Activated naive CD8-positive, alpha-beta T cell (primary cell): Measurements from ENCODE around the gene ZNF761.
"Not testable (repeated sequence)": the region's sequence is repeated elsewhere in the genome, so short reads cannot be mapped to it uniquely, and the experiment has no call there.

Experiments
- H3K27ac Mint-ChIP-seq: one replicate; pipeline ENCODE4 v1.8.0; 2021; ENCODE audit warnings: mixed read lengths
- H3K27me3 Mint-ChIP-seq: one replicate; pipeline ENCODE4 v1.8.0; 2021; ENCODE audit warnings: mixed read lengths
- H3K36me3 Mint-ChIP-seq: one replicate; pipeline ENCODE4 v1.8.0; 2021; ENCODE audit warnings: mixed read lengths
- H3K4me1 Mint-ChIP-seq: one replicate; pipeline ENCODE4 v1.8.0; 2021; ENCODE audit warnings: low read depth, mixed read lengths
- H3K4me3 Mint-ChIP-seq: one replicate; pipeline ENCODE4 v1.8.0; 2021; ENCODE audit warnings: mild to moderate bottlenecking, mixed read lengths
- H3K9me3 Mint-ChIP-seq: one replicate; pipeline ENCODE4 v1.8.0; 2021; ENCODE audit warnings: low read depth, mixed read lengths

Gene ZNF761

GRCh38 chr19:53431399-53432087 lies at the start of gene ZNF761:
Gene ZNF761, plus strand, starts transcription at chr19:53431984. Its CDS starts 15,285 bp downstream, at chr19:53447269.
- Mint-ChIP-seq H3K9me3 (peaks cover 4% of the 10 kb centered on the region), H3K4me3 (peak within 1 kb of the TSS; percentile 97), H3K36me3 (peaks cover 28% of the 10 kb centered on the region), H3K27me3 (no peaks in the 10 kb centered on the region), H3K27ac (peak within 1 kb of the TSS; percentile 95), H3K4me1 (peaks cover 31% of the 10 kb centered on the region)

GRCh38 chr19:53388168-53388567 lies 43.6 kb upstream of the ZNF761 start:
- Mint-ChIP-seq H3K4me1 (no peaks in the 10 kb centered on the region), H3K27ac (no peak overlapping the region), H3K27me3 (no peaks in the 10 kb centered on the region), H3K36me3 (peaks cover 40% of the 10 kb centered on the region), H3K9me3 (peaks cover 32% of the 10 kb centered on the region), H3K4me3 (no peak overlapping the region)

GRCh38 chr19:53388904-53389303 lies 42.9 kb upstream of the ZNF761 start:
- Mint-ChIP-seq H3K27me3 (no peaks in the 10 kb centered on the region), H3K36me3 (peaks cover 39% of the 10 kb centered on the region), H3K4me3 (no peak overlapping the region), H3K9me3 (peaks cover 26% of the 10 kb centered on the region), H3K27ac (no peak overlapping the region), H3K4me1 (no peaks in the 10 kb centered on the region)

- Mint-ChIP-seq H3K27me3 (no peaks in the 10 kb centered on the region), H3K4me3 (no peak overlapping the region), H3K4me1 (peaks cover 1% of the 10 kb centered on the region), H3K9me3 (peaks cover 24% of the 10 kb centered on the region), H3K27ac (no peak overlapping the region), H3K36me3 (peaks cover 35% of the 10 kb centered on the region)
Observed at GRCh38 chr19:53389571-53389970, 42.2 kb upstream of the ZNF761 start.

GRCh38 chr19:53389978-53390377 lies 41.8 kb upstream of the ZNF761 start:
- Mint-ChIP-seq H3K4me3 (no peak overlapping the region), H3K27me3 (no peaks in the 10 kb centered on the region), H3K4me1 (peaks cover 4% of the 10 kb centered on the region), H3K27ac (no peak overlapping the region), H3K36me3 (peaks cover 31% of the 10 kb centered on the region), H3K9me3 (peaks cover 20% of the 10 kb centered on the region)

- peaks cover 25% of the 10 kb centered on the region for H3K4me1 Mint-ChIP-seq
- no peaks in the 10 kb centered on the region for H3K27me3 Mint-ChIP-seq
- H3K36me3 Mint-ChIP-seq = peaks cover 17% of the 10 kb centered on the region
- peaks cover 8% of the 10 kb centered on the region for H3K9me3 Mint-ChIP-seq
- peak overlapping the region; percentile 91 for H3K4me3 Mint-ChIP-seq
- H3K27ac Mint-ChIP-seq = no peak overlapping the region
Observed at GRCh38 chr19:53394522-53394973, 37.2 kb upstream of the ZNF761 start.

- Mint-ChIP-seq H3K4me3 (peak within 1 kb of the TSS; percentile 91), H3K27me3 (no peaks in the 10 kb centered on the region), H3K36me3 (peaks cover 19% of the 10 kb centered on the region), H3K4me1 (peaks cover 27% of the 10 kb centered on the region), H3K9me3 (peaks cover 7% of the 10 kb centered on the region), H3K27ac (peak within 1 kb of the TSS; percentile 90)
Observed at GRCh38 chr19:53394974-53395839, 36.6 kb upstream of the ZNF761 start, which contains the start of gene ZNF765. Gene ZNF765, plus strand, starts transcription at chr19:53395149. Its CDS starts 2,867 bp downstream, at chr19:53398016.

GRCh38 chr19:53395840-53396524 lies 35.8 kb upstream of the ZNF761 start:
- peaks cover 29% of the 10 kb centered on the region for H3K4me1 Mint-ChIP-seq
- H3K27ac Mint-ChIP-seq = peak overlapping the region; percentile 90
- H3K9me3 Mint-ChIP-seq, H3K27me3 Mint-ChIP-seq: not testable (repeated sequence)
- H3K4me3 Mint-ChIP-seq = peak overlapping the region; percentile 91
- peaks cover 22% of the 10 kb centered on the region for H3K36me3 Mint-ChIP-seq

- Mint-ChIP-seq H3K9me3 (peaks cover 4% of the 10 kb centered on the region), H3K36me3 (peaks cover 23% of the 10 kb centered on the region), H3K4me1 (peaks cover 29% of the 10 kb centered on the region), H3K27me3 (no peaks in the 10 kb centered on the region), H3K4me3 (peak overlapping the region; percentile 91), H3K27ac (no peak overlapping the region)
Observed at GRCh38 chr19:53396525-53396868, 35.3 kb upstream of the ZNF761 start.

GRCh38 chr19:53397918-53398317 lies 33.9 kb upstream of the ZNF761 start:
- H3K36me3 Mint-ChIP-seq = peaks cover 30% of the 10 kb centered on the region
- not testable (repeated sequence) for H3K27ac Mint-ChIP-seq, H3K27me3 Mint-ChIP-seq

GRCh38 chr19:53409505-53410204 lies 22.1 kb upstream of the ZNF761 start:
- no peaks in the 10 kb centered on the region for H3K4me1 Mint-ChIP-seq
- H3K36me3 Mint-ChIP-seq = peaks cover 61% of the 10 kb centered on the region
- no peaks in the 10 kb centered on the region for H3K27me3 Mint-ChIP-seq
- no peak overlapping the region for H3K4me3 Mint-ChIP-seq
- no peak overlapping the region for H3K27ac Mint-ChIP-seq
- peaks cover 43% of the 10 kb centered on the region for H3K9me3 Mint-ChIP-seq

More at GRCh38 chr19:53397918-53398317, 33.9 kb upstream of the ZNF761 start:
- peaks cover 29% of the 10 kb centered on the region for H3K4me1 Mint-ChIP-seq
- H3K9me3 Mint-ChIP-seq, H3K4me3 Mint-ChIP-seq: not testable (repeated sequence)

GRCh38 chr19:53420520-53421315 lies 11.1 kb upstream of the ZNF761 start:
- H3K4me1 Mint-ChIP-seq, H3K27me3 Mint-ChIP-seq, H3K4me3 Mint-ChIP-seq, H3K27ac Mint-ChIP-seq, H3K36me3 Mint-ChIP-seq: not testable (repeated sequence)
- H3K9me3 Mint-ChIP-seq = peaks cover 14% of the 10 kb centered on the region

- Mint-ChIP-seq H3K27ac (no peak overlapping the region), H3K4me1 (peaks cover 2% of the 10 kb centered on the region), H3K9me3 (peaks cover 10% of the 10 kb centered on the region), H3K4me3 (no peak overlapping the region), H3K27me3 (peaks cover 2% of the 10 kb centered on the region), H3K36me3 (peaks cover under 1% of the 10 kb centered on the region)
Observed at GRCh38 chr19:53422551-53422950, 9.2 kb upstream of the ZNF761 start.

GRCh38 chr19:53423074-53423473 lies 8.7 kb upstream of the ZNF761 start:
- not testable (repeated sequence) for H3K27me3 Mint-ChIP-seq, H3K4me3 Mint-ChIP-seq, H3K9me3 Mint-ChIP-seq, H3K4me1 Mint-ChIP-seq, H3K36me3 Mint-ChIP-seq, H3K27ac Mint-ChIP-seq
